ENCODE measurements around the gene B4GALNT1.

- TF ChIP-seq, protein P1, sequence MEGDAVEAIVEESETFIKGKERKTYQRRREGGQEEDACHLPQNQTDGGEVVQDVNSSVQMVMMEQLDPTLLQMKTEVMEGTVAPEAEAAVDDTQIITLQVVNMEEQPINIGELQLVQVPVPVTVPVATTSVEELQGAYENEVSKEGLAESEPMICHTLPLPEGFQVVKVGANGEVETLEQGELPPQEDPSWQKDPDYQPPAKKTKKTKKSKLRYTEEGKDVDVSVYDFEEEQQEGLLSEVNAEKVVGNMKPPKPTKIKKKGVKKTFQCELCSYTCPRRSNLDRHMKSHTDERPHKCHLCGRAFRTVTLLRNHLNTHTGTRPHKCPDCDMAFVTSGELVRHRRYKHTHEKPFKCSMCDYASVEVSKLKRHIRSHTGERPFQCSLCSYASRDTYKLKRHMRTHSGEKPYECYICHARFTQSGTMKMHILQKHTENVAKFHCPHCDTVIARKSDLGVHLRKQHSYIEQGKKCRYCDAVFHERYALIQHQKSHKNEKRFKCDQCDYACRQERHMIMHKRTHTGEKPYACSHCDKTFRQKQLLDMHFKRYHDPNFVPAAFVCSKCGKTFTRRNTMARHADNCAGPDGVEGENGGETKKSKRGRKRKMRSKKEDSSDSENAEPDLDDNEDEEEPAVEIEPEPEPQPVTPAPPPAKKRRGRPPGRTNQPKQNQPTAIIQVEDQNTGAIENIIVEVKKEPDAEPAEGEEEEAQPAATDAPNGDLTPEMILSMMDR (IDR thresholded peaks at IDR 0.05; ENCODE audit: poor library complexity): no peak
- no peak for TF ChIP-seq EZH2 (IDR thresholded peaks at IDR 0.05; ENCODE audit: borderline replicate concordance)
- no peak for TF ChIP-seq EZH2phosphoT487 (IDR thresholded peaks at IDR 0.05; ENCODE audit: low read depth, severe bottlenecking, unreplicated experiment)
Observed at GRCh38 chr12:57638096-57638495, 5.1 kb upstream of the B4GALNT1 start.

All from hepatocyte (in vitro differentiated cells).